Medulla oblongata (tissue), 1 donor: ENCODE measurements around the gene CD8A.
"Not testable (repeated sequence)": the region's sequence is repeated elsewhere in the genome, so short reads cannot be mapped to it uniquely, and the experiment has no call there.

ENCODE experiments used
- DNase-seq: peaks from one replicate; pipeline ENCODE4 v3.0.0-alpha.2; 2015; ENCODE audit errors: extremely low spot score

CD8A gene

GRCh38 chr2:86776532-86776931, 14.2 kb downstream of the CD8A start:
- no peak for DNase-seq

GRCh38 chr2:86775338-86775737, 15.4 kb downstream of the CD8A start:
- peak; percentile 37 for DNase-seq

GRCh38 chr2:86774862-86775261, 15.9 kb downstream of the CD8A start:
- no peak for DNase-seq

DNA sequence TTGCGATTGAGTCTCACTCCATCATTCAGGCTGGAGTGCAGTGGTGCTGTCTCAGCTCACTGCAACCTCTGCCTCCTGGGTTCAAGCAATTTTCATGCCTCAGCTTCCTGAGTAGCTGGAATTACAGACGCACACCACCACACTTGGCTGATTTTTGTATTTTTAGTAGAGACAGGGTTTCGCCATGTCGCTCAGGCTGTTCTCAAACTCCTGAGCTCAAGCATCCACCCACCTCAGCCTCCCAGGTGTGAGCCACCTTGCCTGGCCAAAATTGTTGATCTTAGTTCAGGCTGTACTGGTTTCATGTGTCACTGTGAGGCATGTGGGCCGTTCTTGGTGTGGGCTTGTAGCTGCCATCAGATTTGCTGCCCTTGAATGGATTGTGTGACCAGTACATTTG, 18.1 kb downstream of the CD8A start:
- DNase-seq = no peak

- DNase-seq = no peak
Observed at GRCh38 chr2:86770816-86771301, 19.9 kb downstream of the CD8A start.

DNA sequence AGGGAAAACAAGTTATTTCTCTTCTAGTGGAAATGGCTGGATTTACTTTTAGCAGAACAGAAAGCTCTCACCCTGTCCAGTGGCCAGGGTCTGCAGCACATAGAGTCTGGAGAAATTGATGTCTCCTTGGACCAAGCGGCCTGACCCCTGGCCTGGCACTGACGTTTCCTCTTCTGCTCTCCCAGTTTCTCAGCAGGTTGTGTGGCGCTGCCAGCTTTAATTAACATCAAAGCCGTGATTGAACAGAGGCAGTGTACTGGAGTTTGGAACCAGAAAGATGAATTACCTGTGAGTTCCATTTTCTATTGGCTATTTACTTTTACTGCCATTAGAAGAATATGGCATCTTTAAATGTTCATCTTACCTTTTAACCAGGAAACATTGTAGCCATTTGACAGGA, 20.9 kb downstream of the CD8A start:
- DNase-seq = peak; percentile 46

GRCh38 chr2:86768189-86768949, 22.3 kb downstream of the CD8A start:
- DNase-seq = no peak

DNA sequence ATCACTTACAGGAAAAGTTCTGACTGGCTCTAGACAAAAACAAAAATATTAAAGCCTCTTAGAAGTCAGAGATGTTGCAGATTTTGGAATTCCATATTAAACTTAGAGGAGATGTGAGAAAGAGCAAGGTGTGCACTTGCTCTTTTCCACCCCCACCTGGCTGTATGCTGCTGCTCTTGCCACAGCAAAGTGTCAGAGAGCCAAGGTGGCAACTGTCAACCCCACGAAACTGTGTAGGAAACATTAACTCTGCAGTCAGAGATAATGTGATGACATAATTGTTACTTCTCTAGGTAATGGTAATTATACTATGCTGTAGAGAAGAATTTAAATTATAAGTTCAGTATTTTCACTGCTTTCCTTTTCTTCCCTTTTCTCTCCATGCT, 25.4 kb downstream of the CD8A start:
- DNase-seq = no peak

GRCh38 chr2:86764661-86765309, 25.9 kb downstream of the CD8A start:
- DNase-seq = peak; percentile 64

- DNase-seq = no peak
Observed at GRCh38 chr2:86760371-86760770, 30.3 kb downstream of the CD8A start.

DNA sequence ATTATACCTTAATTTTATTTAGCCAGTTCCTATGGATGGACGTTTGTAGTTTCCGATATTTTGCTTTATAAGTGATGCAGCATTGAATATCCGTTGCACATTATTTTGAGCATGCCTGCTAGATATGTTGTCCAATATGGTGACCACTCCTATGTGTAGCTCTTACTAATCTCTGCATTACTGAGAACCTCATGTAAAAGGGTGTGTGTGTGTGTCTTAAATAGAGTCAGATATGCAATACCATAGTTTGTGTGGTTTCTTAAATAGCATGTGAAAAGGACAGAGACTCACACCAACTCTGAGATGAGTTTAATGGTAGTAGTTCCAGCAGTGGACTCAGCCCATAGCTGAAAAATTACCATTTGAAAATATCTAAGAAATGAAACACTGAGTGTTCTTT, 32.3 kb downstream of the CD8A start:
- DNase-seq = no peak

GRCh38 chr2:86753606-86754005, 37.1 kb downstream of the CD8A start:
- peak; percentile 74 for DNase-seq

DNA sequence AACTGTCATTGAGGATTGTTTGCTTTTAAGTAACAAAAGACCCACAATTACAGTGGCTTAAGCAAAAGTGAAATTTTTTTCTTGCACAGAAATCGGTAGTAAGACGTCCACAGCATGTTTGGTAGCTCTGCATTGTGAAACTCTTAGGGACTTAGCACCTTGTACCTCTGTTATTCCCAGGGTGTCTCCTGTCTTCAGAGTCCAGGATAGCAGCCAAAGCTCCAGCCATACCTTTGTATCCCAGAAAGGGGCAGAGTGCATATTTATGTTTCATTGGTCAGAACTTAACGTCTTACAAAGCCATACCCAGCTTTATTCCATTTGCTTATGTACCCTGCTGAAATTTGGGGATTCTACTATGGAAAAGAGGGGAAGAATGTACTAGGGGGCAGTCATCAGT, 37.8 kb downstream of the CD8A start:
- no peak for DNase-seq

GRCh38 chr2:86751778-86752177, 38.9 kb downstream of the CD8A start:
- no peak for DNase-seq

- DNase-seq = no peak
Observed at GRCh38 chr2:86750240-86750839, 40.4 kb downstream of the CD8A start.

GRCh38 chr2:86747711-86748639, 42.7 kb downstream of the CD8A start:
- peak; percentile 83 for DNase-seq

DNA sequence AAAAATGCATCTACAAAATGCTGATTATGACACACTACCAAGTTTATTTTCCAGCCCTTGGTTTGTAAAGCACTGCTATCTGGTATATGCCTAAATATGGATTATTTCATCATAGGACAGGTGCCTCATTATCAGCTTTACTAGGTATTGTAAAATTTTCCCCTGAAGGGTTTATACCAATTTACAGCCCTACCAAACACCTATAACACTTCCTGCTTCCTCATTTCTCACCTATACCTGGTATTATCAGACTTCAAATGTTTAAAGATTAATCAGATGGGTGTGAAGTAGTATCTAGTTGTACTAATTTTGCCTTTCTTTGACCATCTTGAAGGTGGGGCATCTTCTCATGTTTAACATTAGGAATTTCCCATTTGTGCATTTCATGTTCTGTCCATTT, 43.8 kb downstream of the CD8A start:
- no peak for DNase-seq

DNA sequence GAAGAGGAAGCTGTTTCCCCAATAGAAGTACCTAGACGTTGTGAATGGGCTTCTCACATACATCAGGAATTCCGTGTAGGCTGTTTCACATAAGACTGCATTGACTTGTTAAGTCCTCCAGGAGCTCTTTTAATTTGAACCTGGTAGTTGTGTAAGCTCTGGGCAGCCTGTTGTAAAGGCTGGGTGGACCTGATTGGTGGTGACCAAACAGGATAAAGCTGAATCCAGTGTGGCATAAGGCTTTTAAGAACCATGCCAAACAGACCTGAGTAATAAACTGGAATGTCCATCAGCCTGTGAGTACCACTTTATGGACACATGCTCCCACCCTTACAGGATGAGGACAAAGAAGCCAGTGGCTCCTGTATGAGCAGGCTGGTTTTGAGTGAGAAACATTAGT, 46.6 kb downstream of the CD8A start:
- DNase-seq = no peak

GRCh38 chr2:86741889-86742498, 48.7 kb downstream of the CD8A start:
- not testable (repeated sequence) for DNase-seq

- DNase-seq = not testable (repeated sequence)
Observed at GRCh38 chr2:86739889-86740288, 50.8 kb downstream of the CD8A start.

- not testable (repeated sequence) for DNase-seq
Observed at GRCh38 chr2:86739485-86739884, 51.2 kb downstream of the CD8A start.
